GM19372 (cell line): Measurements from ENCODE around the gene RPS27.
A peak's percentile ranks its signal among the peaks of the same experiment; 100 is the strongest.
"Not testable (repeated sequence)": the region's sequence is repeated elsewhere in the genome, so short reads cannot be mapped to it uniquely, and the experiment has no call there.

Experiments used
- ATAC-seq: cut with Tn5 transposase; IDR thresholded peaks from one replicate; pipeline ENCODE4 v1.9.1; 2021; ENCODE audit warnings: mild to moderate bottlenecking, low read depth, moderate library complexity; ENCODE audit not compliant: unreplicated experiment

RPS27 gene

DNA sequence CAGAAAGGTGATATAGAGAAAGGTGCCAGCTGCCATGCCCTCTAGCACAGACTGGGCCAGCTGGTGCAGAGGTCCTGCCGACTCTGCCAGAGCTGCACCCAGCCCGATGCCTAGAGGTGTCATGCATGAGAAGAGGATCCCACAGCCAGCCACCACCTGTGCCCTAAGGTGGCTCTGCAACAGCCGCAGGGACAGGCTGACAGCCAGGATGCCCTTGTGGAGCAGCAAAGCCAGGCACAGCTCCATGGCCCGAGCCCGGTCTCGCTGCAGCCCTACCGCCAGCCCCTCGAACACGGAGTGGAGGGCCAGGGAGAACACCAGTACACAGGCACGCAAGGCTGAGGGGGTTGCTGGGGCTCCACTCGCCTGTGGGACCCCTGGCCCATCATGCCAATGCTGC lies 30.4 kb upstream of the RPS27 start:
- no peak for ATAC-seq

DNA sequence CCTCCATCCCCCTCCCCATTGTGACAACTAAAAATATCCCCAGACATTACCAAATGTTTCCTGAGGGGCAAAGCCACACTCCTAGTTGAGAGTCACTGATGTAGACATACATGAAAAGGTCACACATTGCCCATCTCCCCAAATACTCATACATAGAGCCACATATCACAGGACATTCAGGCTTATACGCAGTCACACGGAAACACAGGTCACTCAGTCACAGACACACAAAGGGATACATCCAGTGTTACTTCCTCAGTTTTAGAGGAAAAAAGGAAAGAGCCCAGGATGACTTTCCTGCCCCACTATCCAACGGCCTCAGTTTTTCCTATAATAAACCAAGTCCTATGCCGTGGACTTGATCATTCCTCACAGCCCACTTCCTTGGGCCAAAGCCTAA lies 29.1 kb upstream of the RPS27 start:
- ATAC-seq = no peak

DNA sequence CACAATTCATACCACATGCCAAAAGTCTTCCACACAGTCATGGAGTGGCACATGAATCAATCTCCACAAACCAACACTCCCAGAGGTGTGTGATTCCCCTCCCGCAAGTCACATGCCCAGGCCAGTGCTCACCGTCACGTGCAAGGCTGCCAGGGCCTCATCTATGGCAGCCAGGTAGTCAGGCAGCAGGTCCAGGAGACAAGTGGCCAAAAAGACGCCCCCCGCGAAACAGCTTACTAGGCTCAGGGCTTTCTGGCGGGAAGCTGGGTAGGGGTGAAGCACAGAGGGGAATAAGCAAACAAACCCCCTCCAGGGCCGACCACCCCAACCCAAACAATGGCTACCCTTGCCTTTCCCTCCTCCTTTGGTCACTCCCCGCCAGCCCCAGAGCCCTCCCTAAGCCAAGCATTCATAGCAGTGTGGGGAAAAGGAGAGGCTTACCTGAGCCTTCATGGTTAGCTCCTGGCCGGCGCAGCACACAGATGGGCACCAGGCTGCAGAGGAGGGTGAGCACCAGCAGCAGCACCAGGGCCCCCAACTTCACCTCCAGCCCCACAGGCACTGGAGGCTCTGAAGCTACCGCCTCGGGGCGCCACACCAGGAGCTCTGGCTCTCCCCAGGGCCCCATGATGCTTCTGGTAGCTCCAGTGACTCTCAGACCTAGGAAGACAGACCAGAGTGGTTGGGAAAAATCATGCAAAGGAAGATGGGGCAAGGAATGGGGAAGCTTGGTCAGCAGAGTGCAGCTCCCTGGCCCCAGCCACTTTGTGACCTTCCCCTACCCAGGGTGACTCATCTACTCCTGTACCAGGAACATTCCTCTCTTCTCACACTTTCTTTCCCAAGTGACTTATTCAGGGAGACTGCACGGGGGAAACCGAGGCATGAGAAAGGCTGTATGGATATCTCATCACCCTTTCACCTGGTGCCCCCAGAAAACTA lies 28.2 kb upstream of the RPS27 start:
- no peak for ATAC-seq

DNA sequence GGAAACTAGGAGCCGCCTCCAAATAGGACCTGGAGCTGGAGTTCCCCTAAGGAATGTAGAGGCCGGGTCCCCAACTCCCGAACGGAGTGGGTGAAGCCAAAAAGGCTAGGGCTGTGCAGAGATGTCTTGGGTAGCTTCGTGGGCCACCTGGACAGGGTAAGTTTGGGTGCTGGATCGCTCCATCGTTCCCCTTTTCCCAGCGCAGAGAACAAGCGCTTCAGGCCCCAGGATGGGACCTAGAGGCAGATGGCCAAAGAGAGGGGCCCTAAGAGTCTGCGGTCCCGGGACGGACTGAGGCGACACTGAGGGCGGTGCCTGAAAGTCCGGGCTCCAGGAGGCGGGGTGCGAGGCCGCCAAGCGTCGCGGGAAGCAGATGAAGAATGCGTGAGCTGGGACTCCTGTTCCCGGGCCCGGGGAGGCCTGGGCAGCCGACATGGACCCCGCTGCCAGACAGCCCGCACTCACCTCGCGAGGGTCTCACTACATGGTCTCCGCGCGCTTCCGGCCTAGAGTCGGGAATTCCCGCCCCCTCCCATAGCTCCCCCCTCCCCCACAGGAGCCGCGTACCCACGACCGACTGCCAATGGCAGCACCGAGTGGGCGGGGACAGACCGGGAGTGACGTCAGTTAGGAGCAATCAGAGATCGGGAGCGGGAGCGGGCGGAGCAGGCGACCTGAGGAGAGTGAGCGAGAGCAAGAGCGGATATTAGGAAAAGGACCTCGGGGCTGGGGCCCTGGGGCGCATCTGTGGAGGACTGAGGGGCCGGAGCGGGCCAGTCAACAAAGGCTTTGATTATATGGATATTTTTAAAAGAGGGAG lies 27.3 kb upstream of the RPS27 start, which contains the start of gene SLC39A1:
Gene SLC39A1 (minus strand): TSS at position 508 of the 820 bp plus-strand sequence. CDS start 822 bp downstream, outside the sequence.
- ATAC-seq = peak; percentile 45

DNA sequence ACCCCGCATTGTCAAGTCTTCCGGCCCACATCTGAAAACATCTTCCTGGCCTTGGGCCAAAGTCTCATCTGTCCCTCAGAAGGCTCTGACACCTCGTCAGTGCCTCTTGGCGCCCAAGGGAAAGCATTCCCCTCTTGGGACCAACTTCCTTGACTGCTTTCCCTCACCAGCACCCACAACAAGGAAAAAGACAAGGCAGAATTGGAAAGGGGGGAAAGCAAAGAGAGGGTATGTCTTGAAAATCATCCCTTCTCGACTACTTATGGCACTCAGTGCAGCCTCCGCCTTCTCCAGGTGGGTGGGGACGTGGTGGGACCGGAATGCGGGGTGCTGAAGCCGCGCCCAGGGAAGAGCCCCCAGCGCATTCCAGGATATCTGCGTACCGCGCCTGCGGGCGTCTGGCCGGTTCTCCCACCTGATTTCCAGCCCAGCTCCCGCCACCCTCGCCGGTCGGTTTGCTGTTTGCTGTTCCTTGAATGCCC lies 26.7 kb upstream of the RPS27 start:
- ATAC-seq = no peak

DNA sequence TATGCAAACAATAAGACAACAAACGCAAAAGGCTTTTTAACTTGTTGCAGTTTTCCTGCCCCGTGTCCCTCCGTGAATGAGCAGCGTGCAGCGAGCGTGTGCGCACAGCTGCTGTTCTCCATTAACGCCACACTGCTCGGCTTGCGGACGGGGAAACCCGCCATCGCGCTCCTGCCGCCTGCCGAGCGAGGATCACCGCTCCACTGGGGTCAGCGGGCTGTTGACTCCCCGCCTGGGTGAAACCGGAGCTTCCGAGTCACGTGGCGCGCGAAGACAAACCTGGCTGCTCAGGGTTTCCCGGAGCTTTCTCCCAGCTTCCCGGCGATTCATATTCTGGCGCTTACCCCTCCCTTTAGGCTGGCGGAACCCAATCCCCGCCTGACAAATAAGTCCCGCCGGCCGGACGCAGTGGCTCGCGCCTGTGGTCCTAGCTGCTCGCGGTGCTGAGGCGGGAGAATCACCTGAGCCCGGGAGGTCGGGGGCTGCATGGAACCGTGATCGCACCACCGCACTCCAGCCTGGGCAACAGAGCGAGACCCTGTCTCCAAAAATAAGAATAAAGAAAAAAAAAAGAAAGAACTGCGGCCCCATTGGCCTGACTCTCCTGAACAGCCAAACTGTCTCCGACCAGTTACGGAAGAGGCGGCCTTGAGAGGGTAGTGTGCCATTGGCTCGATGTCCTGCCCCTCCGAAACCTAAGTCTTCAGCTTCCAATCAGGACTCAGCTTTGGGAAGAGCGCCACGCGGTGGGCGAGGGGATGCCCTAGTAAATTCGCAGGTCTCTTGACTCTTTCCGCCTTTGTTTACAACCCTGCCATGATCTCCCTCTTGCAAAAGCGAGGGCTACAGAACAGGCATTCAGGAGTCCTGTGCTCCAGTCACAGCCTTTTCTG lies 23.2 kb upstream of the RPS27 start, which contains the start of gene CREB3L4:
Gene CREB3L4 (plus strand): TSS at position 796 of the 893 bp plus-strand sequence. CDS start 624 bp downstream, outside the sequence.
- ATAC-seq = peak; percentile 74

DNA sequence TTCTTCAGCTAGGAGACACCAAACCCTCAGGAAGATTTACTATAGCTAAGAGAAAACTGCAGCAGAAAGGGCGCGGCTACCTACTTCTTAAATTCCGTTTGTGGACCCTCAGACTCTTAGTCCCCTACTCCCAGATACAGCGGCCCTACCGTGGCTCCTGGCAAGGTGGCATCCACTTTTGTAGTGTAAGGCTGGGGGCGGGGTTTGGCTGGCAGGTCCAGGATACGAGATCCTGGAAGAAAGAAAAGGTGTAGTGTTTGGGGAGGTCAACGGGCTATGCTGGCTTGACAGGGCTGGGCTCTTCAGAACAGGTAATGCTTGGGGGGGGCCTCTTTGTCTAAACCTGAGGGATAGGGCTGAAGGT lies 22.6 kb upstream of the RPS27 start:
- no peak for ATAC-seq

DNA sequence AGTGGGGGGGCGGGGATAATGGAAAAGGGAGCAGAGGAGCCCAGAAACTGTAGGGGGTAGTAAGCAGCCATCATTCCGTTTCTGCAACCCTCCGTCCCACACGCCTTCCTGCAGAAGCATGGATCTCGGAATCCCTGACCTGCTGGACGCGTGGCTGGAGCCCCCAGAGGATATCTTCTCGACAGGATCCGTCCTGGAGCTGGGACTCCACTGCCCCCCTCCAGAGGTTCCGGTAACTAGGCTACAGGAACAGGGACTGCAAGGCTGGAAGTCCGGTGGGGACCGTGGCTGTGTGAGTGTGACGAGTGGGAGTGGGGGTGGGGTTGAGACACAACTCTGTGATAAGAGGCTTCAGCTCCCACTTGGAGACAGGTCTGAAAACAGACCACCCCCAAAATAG lies 22.2 kb upstream of the RPS27 start:
- ATAC-seq = no peak

DNA sequence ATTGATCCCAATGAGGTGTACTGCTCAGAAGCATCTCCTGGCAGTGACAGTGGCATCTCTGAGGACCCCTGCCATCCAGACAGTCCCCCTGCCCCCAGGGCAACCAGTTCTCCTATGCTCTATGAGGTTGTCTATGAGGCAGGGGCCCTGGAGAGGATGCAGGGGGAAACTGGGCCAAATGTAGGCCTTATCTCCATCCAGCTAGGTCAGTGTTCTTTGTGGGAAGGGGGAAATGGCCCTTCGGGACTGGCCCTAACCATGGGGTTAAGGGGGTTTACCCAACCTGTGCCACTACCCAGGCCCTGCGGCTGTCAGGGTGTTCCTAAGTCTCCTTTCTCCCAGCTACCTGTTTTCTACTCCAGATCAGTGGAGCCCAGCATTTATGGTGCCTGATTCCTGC lies 21.6 kb upstream of the RPS27 start:
- ATAC-seq = no peak

DNA sequence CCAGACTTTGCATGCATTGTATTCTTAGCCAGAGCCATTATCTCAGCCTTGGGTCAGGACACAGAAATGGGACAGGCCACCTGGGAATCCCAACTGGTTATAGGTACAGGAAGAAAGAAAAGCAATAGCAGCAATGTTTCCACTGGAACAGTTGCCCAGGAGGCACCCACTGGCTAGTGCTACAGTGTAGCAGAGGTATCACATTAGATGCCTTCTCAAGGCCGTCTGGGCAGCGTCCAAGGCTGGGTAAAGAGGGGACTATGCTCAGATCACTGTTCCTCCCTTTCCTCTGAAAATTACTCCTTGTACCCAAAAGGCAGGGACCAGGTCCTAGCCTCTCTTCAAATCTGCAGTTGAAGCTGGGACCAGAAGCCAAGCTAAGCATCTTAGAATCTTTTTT lies 20.2 kb upstream of the RPS27 start:
- ATAC-seq = no peak

DNA sequence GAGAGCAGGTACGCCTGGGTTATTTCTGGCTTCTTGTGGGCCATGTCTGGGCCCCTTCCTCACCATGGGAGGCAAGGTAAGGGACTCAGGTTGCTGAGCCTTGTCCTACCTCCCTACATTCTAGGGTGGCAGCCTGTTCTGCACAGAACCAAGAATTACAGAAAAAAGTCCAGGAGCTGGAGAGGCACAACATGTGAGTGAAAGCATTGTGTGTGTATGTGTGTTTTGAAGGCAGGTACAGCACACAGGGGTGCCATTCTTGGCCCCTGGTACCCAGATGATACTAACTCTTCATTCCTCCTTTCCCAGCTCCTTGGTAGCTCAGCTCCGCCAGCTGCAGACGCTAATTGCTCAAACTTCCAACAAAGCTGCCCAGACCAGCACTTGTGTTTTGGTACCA lies 17.5 kb upstream of the RPS27 start:
- no peak for ATAC-seq

DNA sequence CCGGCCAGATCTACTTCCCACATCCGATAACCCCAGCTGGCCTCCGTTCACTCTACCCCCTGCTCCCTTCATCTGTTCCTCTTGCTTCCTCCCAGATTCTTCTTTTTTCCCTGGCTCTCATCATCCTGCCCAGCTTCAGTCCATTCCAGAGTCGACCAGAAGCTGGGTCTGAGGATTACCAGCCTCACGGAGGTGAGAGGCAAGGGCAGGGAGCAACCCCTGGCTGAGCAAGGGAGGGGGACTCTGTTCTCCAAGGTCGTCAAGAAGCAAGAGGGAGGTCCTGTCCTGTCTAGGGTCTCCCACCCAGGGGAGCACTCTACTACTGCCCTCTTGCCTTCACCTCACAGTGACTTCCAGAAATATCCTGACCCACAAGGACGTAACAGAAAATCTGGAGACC lies 17.0 kb upstream of the RPS27 start:
- no peak for ATAC-seq

DNA sequence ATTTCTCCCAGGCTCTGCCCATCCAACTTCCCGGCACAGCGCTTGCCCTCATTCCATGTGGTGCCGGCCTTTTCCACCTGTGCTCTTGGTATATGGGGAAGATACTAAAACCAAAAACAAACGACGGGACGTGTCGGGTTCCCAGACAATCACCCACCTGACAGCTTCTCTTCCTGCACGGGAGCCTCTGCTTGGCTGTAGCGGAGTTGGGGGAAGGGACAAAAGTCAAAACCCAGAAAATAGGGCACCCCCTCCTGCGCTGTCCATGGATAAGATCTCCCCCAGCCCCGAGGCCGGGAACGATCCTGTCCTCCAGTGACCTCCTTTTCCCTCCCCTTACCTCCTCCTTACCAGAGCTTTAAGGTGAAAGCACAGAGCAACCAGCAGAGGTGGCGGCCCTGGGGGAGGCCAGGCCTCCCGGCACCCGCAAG lies 13.7 kb upstream of the RPS27 start:
- ATAC-seq = no peak

DNA sequence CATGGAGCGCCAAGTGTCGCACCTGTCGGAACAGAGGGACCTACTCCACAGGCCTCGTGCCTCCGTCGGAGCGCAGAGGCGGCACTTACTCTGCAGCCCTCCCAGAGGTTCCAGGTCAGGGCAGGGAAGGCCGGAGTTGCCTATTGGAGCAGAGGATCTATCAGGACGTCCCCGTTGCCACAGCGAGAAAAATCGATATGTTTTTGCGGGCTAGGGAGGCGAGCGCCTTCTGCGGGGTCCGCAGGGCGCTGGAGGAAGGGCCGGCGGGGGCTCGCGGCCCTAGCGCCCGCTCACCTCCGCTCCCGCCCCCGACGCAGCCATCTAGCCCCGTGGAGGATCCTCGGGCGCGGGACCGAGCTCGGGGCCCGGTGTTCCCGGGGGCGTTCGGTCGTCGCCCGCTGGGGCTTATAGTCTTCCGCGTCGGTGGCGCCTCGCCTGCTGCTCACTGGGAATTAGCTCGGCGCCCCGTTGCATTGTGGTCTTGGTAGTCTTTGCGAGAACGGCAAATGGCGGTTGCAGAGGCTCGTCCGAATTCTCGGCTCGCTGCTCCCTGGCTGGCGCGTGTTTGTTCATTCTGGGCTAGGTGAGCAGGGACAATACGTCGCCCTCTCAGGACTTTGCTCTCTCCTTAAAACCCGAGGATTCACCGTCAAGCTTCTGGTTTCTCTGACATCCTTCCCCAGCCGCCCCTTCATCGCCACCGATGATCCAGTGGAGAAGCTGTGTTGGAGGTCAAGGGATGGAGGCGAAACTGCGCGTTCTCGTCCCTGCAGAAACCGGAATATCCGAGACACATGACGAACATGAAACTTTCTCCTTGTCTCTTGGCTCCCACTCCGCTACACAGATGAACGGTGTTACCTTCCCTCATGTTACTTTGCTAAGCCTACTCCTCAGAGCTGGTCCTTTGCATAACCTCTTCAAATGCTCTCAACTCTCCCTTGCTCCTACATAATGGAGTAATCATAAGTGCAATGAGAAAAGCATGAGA lies 13.0 kb upstream of the RPS27 start, which contains the start of gene JTB:
Gene JTB (minus strand): TSS at position 425 of the 991 bp plus-strand sequence. CDS start 422 bp downstream, at position 3.
- ATAC-seq = peak; percentile 80

DNA sequence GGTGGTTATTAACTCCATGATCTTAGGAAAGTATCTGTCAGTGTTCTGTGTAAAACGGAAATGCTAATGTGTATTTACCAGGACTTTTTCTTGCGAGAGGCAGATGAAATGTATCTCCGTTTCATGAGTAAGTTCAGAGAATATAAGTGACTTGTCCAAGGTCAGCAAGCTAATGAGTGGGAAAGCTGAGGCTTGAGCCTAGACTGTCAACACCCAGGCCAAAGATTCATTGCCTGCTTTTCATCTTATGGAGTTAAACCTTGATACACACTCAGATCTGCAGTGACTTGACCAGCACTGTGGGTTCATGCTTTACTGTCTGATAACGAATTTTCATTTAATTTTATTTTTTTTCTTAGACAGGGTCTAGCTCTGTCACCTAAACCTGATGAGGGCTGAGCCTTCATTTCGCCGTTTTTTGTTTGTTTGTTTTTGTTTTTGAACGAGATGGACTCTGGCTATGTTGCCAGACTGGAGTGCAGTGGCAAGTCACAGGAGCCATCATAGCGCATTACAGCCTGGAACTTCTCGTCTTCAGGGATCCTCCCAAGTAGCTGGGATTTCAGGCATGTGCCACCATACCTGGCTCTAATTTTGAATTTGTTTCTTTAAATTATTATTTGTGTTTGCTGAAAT lies 12.2 kb upstream of the RPS27 start:
- no peak for ATAC-seq

DNA sequence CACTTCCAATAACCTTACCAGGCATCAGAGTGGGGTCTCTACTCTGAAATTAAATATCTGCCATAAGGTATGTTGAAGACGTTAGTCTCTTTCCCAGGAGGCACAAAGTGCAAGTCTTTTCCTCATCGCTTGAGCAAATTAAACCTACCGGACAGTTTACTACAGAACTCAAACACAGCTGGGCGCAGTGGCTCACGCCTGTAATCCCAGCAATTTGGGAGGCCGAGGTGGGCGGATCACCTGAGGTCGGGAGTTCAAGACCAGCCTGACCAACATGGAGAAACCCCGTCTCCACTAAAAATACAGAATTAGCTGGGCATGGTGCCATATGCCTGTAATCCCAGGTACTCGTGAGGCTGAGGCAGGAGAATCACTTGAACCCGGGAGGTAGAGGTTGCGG lies 11.5 kb upstream of the RPS27 start:
- ATAC-seq = not testable (repeated sequence)

DNA sequence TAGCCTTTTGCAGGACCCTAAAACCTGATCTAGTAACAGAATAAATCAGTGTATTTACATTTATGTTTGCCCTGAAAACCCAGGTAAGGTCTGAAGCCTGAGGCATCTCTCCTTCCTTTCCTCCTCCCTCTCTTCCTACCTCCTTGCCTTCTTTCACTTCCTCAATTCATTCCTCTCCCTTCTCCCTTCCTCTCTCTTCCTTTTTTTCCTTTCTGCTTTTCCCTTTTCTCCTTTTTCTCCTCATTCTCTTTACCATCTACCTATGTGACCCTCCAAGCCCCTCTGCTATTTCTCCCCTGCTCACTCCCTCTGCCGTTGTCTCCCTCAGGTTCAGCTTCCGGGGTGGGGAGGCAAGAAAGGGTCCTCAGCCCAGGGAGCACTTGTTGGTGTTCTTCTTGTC lies 8.8 kb upstream of the RPS27 start:
- ATAC-seq = not testable (repeated sequence)

DNA sequence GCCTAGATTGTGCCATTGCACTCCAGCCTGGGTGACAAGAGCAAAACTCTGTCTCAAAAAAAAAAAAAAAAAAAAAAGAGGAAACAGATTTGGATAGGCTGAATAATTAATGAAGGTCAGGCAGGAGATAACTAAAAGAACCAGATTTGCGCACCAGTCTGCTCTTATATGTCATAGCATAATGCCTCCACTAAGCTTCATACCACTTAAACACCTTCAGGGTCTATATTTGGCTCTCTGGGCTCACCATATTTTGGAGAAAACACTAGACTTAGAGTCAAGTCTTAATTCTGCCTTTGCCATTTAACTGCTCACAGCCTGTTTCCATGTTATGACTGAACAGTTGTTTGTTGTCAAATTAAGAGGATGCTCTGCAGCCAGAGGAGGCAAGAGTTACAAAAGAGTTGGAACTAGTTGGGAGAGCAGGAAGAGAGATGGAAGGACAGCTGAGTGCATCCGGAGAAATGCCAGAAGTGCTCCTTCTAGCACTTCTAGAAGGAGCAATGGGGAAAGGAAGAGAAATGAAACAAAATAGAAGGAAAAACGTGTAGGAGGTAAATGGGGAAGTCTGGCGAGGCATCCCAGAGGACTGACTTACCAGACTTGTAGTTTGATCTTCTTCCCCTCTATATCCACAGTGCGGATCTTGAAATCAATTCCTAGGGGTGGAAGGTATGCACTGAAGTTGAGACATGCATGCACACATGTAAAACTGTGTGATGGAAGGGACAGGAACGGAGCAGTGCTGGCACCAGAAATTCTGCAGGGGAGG lies 6.3 kb upstream of the RPS27 start:
- no peak for ATAC-seq
